HepG2 (cell line): ENCODE data around the gene ATXN2. TPM values are rescaled to one million over a fixed set of nuclear protein-coding genes. Genes with fewer than 3 reads are reported as not detected.

ENCODE experiments used
- IRF2 ChIP-seq: IDR thresholded peaks from 2 replicates; pipeline ENCODE4 v1.6.1; 2018; ENCODE audit warnings: missing genetic modification reagents, missing compliant biosample characterization
- MATR3 ChIP-seq: sonication (generic); formaldehyde crosslinking; IDR thresholded peaks from 2 replicates; pipeline ENCODE4 v1.4.0; 2020; ENCODE audit warnings: missing genetic modification reagents
- MBNL3 ChIP-seq: fragments of 250-450 bp; sonication (Bioruptor Pico); conservative IDR thresholded peaks from 2 replicates; pipeline ENCODE4 v1.8.0; 2022; ENCODE audit warnings: mild to moderate bottlenecking, inconsistent platforms
- MED13 ChIP-seq: sonication (generic); formaldehyde crosslinking; IDR thresholded peaks from 2 replicates; pipeline ENCODE4 v1.5.0; 2020; ENCODE audit warnings: missing genetic modification reagents
- MXD1 ChIP-seq: sonication (generic); formaldehyde crosslinking; IDR thresholded peaks from 2 replicates; pipeline ENCODE4 v1.4.0; 2020; ENCODE audit warnings: mild to moderate bottlenecking, missing genetic modification reagents
- NCOA1 ChIP-seq: sonication (generic); formaldehyde crosslinking; IDR thresholded peaks from 2 replicates; pipeline ENCODE4 v1.9.0; 2021; ENCODE audit warnings: missing genetic modification reagents
- NR2F6 ChIP-seq, 2 experiments: IDR thresholded peaks; 2 replicates each; pipeline ENCODE4 v1.6.1; 2016; ENCODE audit warnings: antibody characterized with exemption in 1 of 2, mild to moderate bottlenecking in 1 of 2
- RORA ChIP-seq: sonication (generic); formaldehyde crosslinking; IDR thresholded peaks from 2 replicates; pipeline ENCODE4 v1.5.0; 2020; ENCODE audit warnings: mild to moderate bottlenecking, missing genetic modification reagents, moderate library complexity
- SIN3A ChIP-seq: IDR thresholded peaks from 2 replicates; pipeline ENCODE4 v1.6.1; 2011; ENCODE audit warnings: low read depth, mild to moderate bottlenecking, control low read depth, low read length, borderline replicate concordance
- TRIM24 ChIP-seq: sonication (generic); formaldehyde crosslinking; IDR thresholded peaks from 2 replicates; pipeline ENCODE4 v1.8.0; 2022; ENCODE audit warnings: mild to moderate bottlenecking, missing genetic modification reagents
- ZBTB3 ChIP-seq: sonication (generic); formaldehyde crosslinking; IDR thresholded peaks from 2 replicates; pipeline ENCODE4 v1.4.0; 2020; ENCODE audit warnings: low read depth, mild to moderate bottlenecking, moderate library complexity, missing genetic modification reagents, borderline replicate concordance
- ZBTB7B ChIP-seq: sonication (generic); formaldehyde crosslinking; IDR thresholded peaks from 2 replicates; pipeline ENCODE4 v1.4.0; 2020; ENCODE audit warnings: missing genetic modification reagents
- ZC3H4 ChIP-seq: sonication (generic); formaldehyde crosslinking; IDR thresholded peaks from 2 replicates; pipeline ENCODE4 v1.4.0; 2020; ENCODE audit warnings: missing genetic modification reagents, borderline replicate concordance
- ZFY ChIP-seq: sonication (generic); formaldehyde crosslinking; IDR thresholded peaks from 2 replicates; pipeline ENCODE4 v1.4.0; 2020; ENCODE audit warnings: missing genetic modification reagents
- ZKSCAN8 ChIP-seq: IDR thresholded peaks from 2 replicates; pipeline ENCODE4 v1.6.1; 2016; ENCODE audit warnings: borderline replicate concordance, missing genetic modification reagents, missing compliant biosample characterization
- ZNF331 ChIP-seq: sonication (generic); formaldehyde crosslinking; IDR thresholded peaks from 2 replicates; pipeline ENCODE4 v1.4.0; 2020; ENCODE audit warnings: missing genetic modification reagents
- ZNF431 ChIP-seq: sonication (generic); formaldehyde crosslinking; IDR thresholded peaks from 2 replicates; pipeline ENCODE4 v1.9.0; 2022; ENCODE audit warnings: missing genetic modification reagents, low read depth, mild to moderate bottlenecking, borderline replicate concordance
- ZNF484 ChIP-seq: sonication (generic); formaldehyde crosslinking; IDR thresholded peaks from 2 replicates; pipeline ENCODE4 v1.5.1; 2020; ENCODE audit warnings: mild to moderate bottlenecking, low read depth, missing genetic modification reagents, borderline replicate concordance
- ZNF530 ChIP-seq: sonication (generic); formaldehyde crosslinking; IDR thresholded peaks from 2 replicates; pipeline ENCODE4 v1.5.0; 2020; ENCODE audit warnings: low read depth, mild to moderate bottlenecking, missing genetic modification reagents
- ZNF546 ChIP-seq: sonication (generic); formaldehyde crosslinking; conservative IDR thresholded peaks from 2 replicates; pipeline ENCODE4 v1.8.1; 2023; ENCODE audit warnings: mild to moderate bottlenecking, missing genetic modification reagents
- ZNF580 ChIP-seq: IDR thresholded peaks from 2 replicates; pipeline ENCODE4 v1.6.1; 2016; ENCODE audit warnings: low read depth, borderline replicate concordance
- ZNF709 ChIP-seq: sonication (generic); formaldehyde crosslinking; IDR thresholded peaks from 2 replicates; pipeline ENCODE4 v1.5.0; 2020; ENCODE audit warnings: mild to moderate bottlenecking, missing genetic modification reagents
- polyA plus RNA-seq, 8 experiments: library from polyadenylated mRNA; depleted of rRNA in 3 of 8; stranded (reverse) in 7 of 8; unstranded in 1 of 8; fragments of >200 nt; fragmentation: Illumina TruSeq in 4 of 8; extraction: Trizol in 4 of 8; gene quantifications; 2 replicates each; pipeline versions ENCODE4 v1.2.1 to v1.2.3, GENCODE V29; 2011 to 2016; ENCODE audit warnings: low read depth in 4 of 8, missing spikeins in 1 of 8, mixed read lengths in 1 of 8; ENCODE audit not compliant: insufficient read depth in 1 of 8
- total RNA-seq, 5 experiments: library from RNA; depleted of rRNA; stranded (reverse); fragments of >200 nt; fragmentation: Illumina TruSeq; extraction: Trizol; gene quantifications; 2 replicates each; pipeline ENCODE4 v1.2.3, GENCODE V29; 2016; ENCODE audit warnings: low read depth in 1 of 5
- TF ChIP-seq, protein P1 (sequence below): sonication (generic); formaldehyde crosslinking; IDR thresholded peaks from 2 replicates; pipeline ENCODE4 v1.4.0; 2020; ENCODE audit warnings: missing genetic modification reagents
- TF ChIP-seq, protein P2 (sequence below): sonication (generic); formaldehyde crosslinking; IDR thresholded peaks from 2 replicates; pipeline ENCODE4 v1.8.1; 2023; ENCODE audit warnings: mild to moderate bottlenecking, missing genetic modification reagents, borderline replicate concordance

Gene ATXN2
- total and polyA plus RNA-seq, 2 of the 13 experiments (the other 11 are each of a cell fraction or from before 2014, with no cell fraction given): 18.1 to 27.1 TPM

GRCh38 chr12:111599453-111600204 lies 514 bp upstream of the ATXN2 start (continued):
- TF ChIP-seq, protein P1, sequence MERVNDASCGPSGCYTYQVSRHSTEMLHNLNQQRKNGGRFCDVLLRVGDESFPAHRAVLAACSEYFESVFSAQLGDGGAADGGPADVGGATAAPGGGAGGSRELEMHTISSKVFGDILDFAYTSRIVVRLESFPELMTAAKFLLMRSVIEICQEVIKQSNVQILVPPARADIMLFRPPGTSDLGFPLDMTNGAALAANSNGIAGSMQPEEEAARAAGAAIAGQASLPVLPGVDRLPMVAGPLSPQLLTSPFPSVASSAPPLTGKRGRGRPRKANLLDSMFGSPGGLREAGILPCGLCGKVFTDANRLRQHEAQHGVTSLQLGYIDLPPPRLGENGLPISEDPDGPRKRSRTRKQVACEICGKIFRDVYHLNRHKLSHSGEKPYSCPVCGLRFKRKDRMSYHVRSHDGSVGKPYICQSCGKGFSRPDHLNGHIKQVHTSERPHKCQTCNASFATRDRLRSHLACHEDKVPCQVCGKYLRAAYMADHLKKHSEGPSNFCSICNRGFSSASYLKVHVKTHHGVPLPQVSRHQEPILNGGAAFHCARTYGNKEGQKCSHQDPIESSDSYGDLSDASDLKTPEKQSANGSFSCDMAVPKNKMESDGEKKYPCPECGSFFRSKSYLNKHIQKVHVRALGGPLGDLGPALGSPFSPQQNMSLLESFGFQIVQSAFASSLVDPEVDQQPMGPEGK (CRISPR knock-in tag): peak; percentile 86
- TF ChIP-seq ZNF484 (CRISPR knock-in tag): no peak
- TF ChIP-seq ZBTB7B (CRISPR knock-in tag): peak; percentile 90
- TF ChIP-seq SIN3A: peak; percentile 80; the same call in 1 of the 2 replicates
- peak; percentile 61 for TF ChIP-seq ZNF331
- peak; percentile 42; the same call in 1 of the 2 replicates for TF ChIP-seq IRF2 (CRISPR knock-in tag)
- TF ChIP-seq MBNL3 (CRISPR knock-in tag): no peak
- no peak for TF ChIP-seq ZNF546
- no peak for TF ChIP-seq RORA (CRISPR knock-in tag)
- TF ChIP-seq NR2F6 (IDR thresholded peaks at IDR 0.05): no peak
- 0 out of 2 replicates have a peak, but pooled peaks have one; percentile 34 for TF ChIP-seq NR2F6 (CRISPR knock-in tag; IDR thresholded peaks at IDR 0.05)
- TF ChIP-seq ZBTB3 (CRISPR knock-in tag): no peak
- no peak for TF ChIP-seq NCOA1
- peak; percentile 68 for TF ChIP-seq MXD1 (CRISPR knock-in tag)
- no peak for TF ChIP-seq ZNF530 (CRISPR knock-in tag)
- no peak for TF ChIP-seq ZKSCAN8 (CRISPR knock-in tag)
- TF ChIP-seq MATR3 (CRISPR knock-in tag): no peak
- no peak for TF ChIP-seq ZNF431
- peak; percentile 86 for TF ChIP-seq ZFY
- TF ChIP-seq, protein P2, sequence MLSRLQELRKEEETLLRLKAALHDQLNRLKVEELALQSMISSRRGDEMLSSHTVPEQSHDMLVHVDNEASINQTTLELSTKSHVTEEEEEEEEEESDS (CRISPR knock-in tag): no peak
- TF ChIP-seq MED13 (CRISPR knock-in tag): peak; percentile 42
- peak; percentile 95; the same call in 1 of the 2 replicates for TF ChIP-seq ZC3H4 (CRISPR knock-in tag)
- no peak for TF ChIP-seq ZNF580 (CRISPR knock-in tag)
- TF ChIP-seq ZNF709 (CRISPR knock-in tag): 0 out of 2 replicates have a peak, but pooled peaks have one; percentile 25
- TF ChIP-seq TRIM24: no peak
